Measurements from ENCODE around the gene BLACAT1. TPM values are rescaled to one million over a fixed set of nuclear protein-coding genes. Genes with fewer than 3 reads are reported as not detected.

BLACAT1 gene
- total RNA-seq, result under 0.01 TPM in 1 of 2 replicates, not detected in the other

GRCh38 chr1:205455581-205456382, at the start of gene BLACAT1:
BLACAT1 (minus strand) TSS chr1:205456045.

GRCh38 chr1:205504311-205505075, 48.6 kb upstream of the BLACAT1 start, which contains the start of gene CDK18:
CDK18 (plus strand) TSS chr1:205504669; CDS start chr1:205523168, 18,499 bp downstream.

GRCh38 chr1:205421798-205422197, 34.0 kb downstream of the BLACAT1 start, which contains the start of gene LEMD1:
LEMD1 (minus strand) TSS chr1:205422056; CDS start chr1:205420536, 1,520 bp downstream.

Other genes with a start within 250 kb of the BLACAT1 start
- 6.8 and 7.2 TPM in 2 replicates for gene DSTYK, start 244.3 kb downstream of the BLACAT1 start, total RNA-seq
- gene TMCC2, start 228.1 kb downstream of the BLACAT1 start, total RNA-seq, result 2.4 and 3.4 TPM in 2 replicates
- 6.1 and 6.7 TPM in 2 replicates for gene NUAK2, start 134.3 kb downstream of the BLACAT1 start, total RNA-seq
- not detected in 2 replicates for gene KLHDC8A, start 99.1 kb downstream of the BLACAT1 start, total RNA-seq
- gene LEMD1, start 34.0 kb downstream of the BLACAT1 start, total RNA-seq, result not detected in 2 replicates
- gene CDK18, start 48.6 kb upstream of the BLACAT1 start, total RNA-seq, result 0.15 and 0.50 TPM in 2 replicates
- 4.5 and 7.1 TPM in 2 replicates for gene ELK4, start 176.0 kb upstream of the BLACAT1 start, total RNA-seq
- 2.5 and 2.7 TPM in 2 replicates for gene SLC45A3, start 224.5 kb upstream of the BLACAT1 start, total RNA-seq

All from bronchus fibroblast of lung (primary cell).